HG03045 (cell line): ENCODE results near the gene RNU1-4.
"Not testable (repeated sequence)": the region's sequence is repeated elsewhere in the genome, so short reads cannot be mapped to it uniquely, and the experiment has no call there.

Source experiments
- ATAC-seq: cut with Tn5 transposase; IDR thresholded peaks from one replicate; pipeline ENCODE4 v1.9.1; 2021; ENCODE audit warnings: mild to moderate bottlenecking, moderate library complexity; ENCODE audit not compliant: unreplicated experiment

Gene RNU1-4

DNA sequence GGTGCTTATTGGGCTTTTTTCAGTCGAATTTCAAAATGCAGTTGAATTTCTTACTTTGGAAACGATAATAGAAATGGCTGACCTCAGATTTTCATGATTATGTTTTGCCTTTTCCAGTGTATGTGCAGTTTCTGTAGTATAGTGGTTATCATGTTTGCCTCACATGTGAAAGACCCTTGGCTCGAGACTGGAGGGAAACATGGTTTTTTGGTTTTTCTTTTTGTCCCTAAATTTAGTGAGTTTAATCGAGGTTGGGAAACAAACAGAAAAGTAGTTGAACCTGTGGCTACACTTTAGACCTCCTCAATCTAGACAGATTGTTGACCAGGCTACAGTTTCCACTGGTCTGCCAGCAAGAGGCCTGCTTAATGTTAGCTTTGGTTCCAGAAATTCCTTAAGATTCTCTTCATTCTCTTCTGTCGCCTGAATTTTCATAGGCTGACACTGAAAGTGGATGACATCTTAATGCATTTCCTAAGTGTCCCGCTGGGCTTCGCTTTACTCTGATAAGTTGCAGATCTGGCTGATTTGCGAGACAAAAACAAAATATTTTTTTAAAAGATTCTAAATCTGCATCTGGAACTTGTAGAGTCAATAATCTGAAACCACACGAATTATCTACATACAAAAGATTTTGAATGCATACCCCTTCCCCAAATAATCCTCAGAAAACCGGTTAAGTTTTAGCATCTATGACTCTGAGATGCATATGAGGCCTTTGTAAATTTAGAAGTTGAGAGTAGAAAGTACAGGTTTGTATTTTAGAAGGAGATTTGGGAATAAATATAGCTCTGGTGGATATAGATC is 14.7 kb upstream of the RNU1-4 start:
- not testable (repeated sequence) for ATAC-seq

DNA sequence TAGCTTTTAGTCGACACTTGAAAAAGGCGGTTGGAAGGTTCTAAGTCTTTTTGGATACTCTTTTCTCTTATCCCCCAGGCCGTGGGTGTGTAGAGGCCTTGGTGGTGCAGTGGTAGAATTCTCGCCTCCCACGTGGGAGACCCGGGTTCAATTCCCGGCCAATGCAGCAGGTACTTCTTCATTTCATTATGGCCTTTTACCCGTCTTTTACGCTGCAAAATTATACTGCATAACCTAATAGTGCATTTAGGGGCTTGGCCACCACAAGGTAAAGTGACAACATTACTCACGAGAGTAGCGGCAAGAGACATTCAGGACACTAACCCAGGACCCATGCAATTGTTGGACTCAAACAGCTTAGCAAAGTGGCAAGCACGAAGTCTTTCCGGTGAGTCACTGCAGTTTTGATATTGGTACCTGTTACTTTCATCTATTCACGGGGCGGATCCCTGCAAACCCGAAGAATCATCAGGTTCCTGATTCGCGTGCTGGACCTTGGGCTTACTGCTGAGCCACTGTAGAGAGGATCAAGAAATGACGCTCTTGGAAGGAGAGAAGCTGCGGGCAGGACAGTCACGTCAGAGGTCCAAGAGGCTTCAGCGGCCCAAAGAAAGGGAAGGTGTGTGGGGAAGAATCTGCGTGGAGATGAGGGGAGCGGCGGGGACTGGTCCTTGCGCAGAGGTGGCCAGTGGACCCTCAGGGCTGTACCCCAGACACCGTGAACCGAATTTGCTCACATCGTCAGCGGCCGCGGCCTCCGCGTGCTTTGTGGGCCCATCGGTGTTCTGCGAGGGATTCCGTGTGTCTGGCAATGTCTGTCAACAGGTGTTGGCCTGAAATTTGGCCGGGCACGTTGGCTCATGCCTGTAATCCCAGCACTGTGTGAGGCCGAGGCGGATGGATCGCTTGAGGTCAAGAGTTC is 12.9 kb upstream of the RNU1-4 start:
- no peak for ATAC-seq

DNA sequence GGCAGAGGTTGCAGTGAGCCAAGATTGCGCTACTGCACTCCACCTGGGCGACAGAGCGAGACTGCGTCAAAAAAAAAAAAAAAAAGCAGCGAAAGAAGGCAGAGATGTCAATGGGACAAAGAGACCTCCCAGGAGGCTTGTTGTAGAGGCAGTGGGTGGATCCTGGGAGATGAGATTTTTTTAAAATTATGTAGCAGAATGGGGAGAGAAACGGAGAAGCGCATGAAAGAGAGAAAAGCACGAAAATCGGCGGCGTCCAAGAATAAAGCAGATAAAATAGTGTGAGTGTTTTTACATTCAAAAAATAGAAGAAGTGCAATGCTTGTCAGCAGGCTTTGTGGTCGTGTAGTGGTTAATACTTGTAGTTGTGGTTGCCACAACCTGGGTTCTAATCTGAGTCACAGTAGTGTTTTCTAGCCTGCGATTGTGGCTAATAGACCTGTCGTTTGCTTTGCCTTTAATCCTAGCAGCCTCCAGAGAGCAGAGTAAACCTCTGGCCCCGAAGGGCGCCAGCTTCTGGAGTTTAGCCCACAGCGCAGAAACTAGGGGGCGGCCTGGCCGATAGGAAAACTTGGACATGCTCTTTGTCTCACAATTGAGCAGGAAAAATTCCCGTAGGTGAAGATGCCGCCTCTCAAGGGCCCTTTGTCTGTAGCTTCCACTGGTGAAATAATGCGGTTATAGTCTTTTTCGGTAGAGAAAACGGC is 11.9 kb upstream of the RNU1-4 start:
- not testable (repeated sequence) for ATAC-seq

DNA sequence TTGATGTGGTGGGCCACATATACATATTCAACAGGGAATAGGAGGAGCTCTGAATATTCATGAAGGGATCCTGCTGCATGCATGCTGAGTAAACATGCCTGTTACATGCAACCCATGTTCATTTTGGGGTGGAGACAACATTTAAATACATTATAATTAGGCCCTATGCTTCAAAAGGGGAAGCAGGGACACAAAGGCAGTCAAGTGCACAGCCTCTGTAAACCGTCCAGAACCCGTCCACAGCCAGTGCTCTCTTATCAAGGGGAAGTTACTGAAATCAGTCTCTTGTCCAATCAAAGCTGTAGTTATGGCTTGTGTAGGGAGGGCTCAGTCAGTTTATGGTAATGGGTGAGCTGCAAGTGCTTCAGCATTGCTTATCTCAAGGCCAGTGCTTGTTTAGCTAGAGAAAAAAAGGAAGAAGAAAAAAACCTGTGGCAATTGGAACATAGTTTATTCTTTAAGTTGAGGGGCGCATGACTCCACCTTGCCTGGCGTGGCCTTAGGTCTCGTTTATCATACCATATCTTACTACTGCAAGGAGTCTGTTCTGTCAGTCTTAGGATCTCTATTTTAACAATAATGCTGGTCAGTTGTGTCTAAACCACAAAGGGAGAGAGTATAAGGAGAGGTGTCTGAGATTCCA is 7.9 kb upstream of the RNU1-4 start:
- ATAC-seq, result not testable (repeated sequence)

DNA sequence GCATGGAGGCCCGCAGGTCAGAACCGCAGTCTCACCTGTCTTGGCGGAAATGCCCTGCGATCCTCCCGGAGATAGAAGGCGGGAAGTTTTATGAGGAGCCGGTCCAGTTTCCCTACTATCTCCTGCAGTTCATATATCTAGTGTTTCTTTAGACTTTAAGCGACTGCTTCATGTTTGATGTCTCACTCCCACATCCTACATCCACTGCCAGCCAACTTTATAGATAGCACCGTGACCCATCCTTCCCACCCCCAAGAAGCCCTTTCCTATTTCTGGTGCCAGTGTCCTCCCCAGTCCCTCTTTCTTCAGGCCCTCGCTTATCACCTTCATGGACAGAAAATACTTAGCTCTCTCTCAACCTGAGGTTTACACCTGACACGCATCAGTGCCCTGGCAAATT is 914 bp downstream of the RNU1-4 start:
- not testable (repeated sequence) for ATAC-seq

DNA sequence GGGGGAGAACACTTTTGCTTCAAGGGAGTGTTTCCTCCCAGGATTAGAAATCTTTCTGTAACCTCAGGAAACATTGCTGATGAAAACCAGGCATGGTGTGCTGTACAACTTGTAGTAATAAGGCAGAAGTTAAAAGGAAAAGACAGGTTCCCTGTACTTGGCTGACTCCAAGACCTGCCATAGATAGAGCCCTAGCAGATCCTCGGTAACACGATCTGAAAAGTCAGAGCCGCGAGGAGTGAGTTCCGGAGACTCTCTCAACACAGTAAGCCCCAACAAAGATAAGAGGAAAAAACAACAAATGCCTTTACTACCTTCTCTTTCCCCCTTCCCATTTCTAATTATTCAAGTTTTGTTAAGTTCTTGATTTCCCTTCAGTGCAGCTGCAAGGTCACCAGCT is 7.3 kb downstream of the RNU1-4 start:
- not testable (repeated sequence) for ATAC-seq

DNA sequence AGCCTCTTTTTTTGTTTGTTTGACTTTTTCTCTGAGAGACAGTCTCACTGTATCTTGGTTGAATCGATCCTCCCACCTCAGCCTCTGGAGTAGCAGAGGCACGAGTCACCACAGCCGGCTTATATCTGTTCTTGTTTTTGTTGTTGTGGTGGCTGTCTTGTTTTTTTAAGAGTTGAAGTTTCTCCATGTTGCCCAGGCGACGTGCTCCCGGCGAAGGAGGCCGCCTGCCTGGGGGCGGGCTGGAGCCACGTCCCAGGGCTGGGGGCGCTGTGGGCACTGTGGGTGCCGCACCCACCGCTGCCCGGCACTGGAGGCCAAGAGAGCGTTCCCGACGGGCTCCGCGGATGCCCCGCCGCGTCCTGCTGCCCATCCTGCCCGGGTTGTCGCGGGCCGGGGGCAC is 8.4 kb downstream of the RNU1-4 start:
- not testable (repeated sequence) for ATAC-seq

DNA sequence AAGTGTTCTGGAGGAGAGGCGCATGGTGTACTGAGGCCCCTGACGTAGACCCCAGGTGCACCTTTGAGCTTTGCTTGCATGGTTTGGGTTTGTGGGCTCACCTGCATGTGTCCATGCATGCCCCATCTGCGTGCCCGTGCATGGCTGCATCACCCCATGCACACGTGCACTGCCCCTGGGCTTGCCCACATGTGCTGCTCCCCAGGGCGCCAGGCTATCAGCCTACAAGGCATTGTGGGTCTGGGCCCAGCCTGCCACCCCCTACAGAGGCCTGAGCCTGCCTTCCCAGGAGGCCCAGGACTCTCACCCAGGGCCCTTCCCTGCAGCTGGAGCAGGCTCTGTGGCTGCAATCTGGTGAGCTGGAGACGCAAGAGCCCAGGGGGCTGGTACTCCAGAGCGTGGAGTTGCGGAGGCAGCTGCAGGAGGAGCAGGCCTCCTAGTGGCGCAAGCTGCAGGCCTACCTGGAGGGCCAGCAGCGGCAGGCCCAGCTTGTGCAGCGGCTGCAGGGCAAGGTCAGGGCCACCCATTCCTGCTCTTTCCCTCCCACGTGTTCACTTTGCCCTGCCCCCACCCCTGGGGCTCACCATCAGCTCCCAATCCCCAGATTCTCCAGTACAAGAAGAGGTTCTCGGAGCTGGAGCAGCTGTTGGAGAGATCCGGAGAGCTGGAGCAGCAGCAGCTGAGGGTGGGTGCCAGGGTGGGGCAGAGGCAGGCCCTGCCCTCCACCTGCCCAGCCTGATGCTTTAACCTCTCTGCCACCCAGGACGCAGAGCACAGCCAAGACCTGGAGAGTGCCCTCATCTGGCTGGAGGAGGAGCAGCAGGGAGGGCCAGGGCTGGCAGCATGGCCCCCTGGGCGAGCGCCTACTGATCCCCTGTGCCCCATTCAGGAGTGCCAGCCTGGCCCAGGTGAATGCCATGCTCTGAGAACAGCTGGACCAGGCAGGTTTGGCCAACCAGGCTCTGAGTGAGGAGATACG is 9.9 kb downstream of the RNU1-4 start:
- ATAC-seq, result not testable (repeated sequence)

DNA sequence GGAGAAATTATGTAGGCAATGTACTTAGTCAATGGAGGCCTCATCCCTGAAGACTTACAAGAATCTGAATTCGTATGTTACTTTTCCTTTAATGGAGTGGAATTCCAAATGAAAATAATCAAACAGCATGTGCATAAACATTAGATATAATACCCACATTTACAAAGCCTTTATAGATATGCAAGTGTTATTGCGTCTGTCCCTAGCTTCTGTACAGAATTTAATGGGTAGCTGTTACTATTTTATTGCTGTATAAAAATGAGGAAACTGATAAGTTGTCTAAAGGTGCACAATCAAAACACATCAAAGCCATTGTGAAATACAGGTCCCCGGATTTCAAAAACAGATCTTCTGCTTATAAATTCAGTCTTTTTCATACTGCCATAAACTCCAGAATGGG is 12.5 kb downstream of the RNU1-4 start:
- ATAC-seq, result not testable (repeated sequence)

DNA sequence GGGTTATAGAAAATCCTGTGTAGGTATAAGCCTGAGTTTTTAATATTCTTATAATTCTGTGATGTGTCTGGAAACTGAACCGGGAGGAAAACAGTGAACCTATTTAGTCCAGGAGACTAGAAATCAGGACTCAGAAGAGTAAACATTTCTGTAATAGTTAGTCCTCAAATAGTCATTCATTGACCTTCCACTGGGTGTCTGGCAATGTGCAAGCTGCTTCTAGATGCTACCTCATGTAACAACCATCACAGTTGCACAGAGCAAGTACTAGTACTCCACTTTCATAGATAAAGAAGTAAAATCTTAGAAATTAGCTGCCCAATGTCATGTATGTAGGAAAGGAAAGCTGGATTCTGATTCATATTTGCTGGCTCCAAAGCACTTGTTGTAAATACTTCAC is 15.1 kb downstream of the RNU1-4 start:
- ATAC-seq, result not testable (repeated sequence)

DNA sequence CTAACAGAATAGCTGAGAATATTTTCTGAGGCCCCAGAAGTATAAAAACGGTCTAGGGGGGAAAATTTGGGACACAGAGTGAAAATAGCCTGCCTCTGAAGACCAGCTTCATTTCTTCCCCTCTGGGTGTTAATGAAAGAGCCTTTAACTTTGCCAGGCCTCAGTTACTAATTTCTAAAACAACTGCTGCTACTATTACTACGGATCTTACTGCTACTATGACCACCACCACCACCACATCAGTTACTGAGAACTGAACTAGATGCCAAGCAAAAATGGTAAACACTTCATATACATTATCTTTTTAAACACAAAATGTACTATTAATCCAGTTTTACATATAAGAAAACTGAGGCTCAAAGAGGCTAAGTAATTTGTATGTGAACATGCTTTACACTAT is 15.6 kb downstream of the RNU1-4 start:
- not testable (repeated sequence) for ATAC-seq

DNA sequence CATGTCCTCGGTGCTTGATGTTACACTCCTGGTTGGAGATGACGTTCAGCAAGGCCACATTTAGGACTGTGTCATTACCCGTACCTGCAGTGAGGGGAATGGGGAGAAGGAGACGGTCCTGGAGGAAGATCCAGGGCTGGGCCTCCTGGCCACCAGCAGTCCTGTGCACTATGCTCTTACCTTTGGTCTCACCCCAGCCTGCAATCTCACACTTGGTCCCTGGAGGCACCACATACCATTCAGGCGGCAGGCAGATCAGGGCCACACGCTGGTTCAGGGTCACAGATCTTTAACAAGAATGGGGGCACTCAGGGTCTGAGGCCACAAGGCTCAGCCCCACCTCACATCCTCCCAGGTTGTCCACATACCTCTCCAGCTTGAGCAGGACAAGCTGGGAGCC is 17.3 kb downstream of the RNU1-4 start:
- not testable (repeated sequence) for ATAC-seq

DNA sequence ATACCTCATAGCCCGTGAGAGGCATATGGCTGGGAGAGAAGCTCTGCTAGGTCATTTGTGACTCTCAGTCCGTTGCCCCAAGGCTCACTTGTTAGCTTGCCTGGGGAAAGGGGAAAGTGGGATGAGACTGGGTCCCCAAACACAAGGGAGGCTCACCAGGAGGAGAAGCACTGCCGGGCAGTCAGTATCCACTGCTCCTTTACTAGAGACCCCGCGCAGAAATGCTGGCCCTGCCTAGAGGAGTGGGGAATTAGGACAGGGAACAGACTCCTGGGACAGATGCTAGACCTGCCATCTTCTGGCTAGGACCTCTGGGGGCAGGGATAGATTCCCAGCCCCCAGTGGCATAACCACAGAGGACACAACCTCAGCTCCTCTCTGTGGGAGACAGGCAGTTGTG is 17.7 kb downstream of the RNU1-4 start:
- ATAC-seq, result not testable (repeated sequence)

DNA sequence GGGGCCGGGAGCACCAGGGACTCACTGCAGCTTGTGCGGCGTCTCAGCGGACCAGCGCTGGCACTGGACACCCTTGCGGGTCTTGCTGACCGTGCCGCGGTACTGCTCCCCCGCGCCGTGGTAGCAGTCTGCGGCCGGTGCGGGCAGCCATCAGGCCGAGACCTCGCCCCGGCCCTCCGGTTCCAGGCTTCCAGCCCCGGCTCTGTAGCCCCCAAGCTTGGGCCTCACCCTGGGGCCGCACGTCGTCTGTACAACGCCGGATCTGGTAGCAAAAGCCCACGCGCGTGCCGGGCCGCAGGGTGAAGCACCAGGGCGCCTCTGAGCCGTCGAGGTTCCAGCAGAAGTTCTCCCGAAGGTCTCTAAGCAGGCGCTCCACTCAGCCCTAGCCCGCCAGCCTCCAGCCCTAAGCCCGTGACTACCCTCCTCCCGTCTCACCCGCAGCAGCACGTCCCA is 18.8 kb downstream of the RNU1-4 start:
- not testable (repeated sequence) for ATAC-seq

DNA sequence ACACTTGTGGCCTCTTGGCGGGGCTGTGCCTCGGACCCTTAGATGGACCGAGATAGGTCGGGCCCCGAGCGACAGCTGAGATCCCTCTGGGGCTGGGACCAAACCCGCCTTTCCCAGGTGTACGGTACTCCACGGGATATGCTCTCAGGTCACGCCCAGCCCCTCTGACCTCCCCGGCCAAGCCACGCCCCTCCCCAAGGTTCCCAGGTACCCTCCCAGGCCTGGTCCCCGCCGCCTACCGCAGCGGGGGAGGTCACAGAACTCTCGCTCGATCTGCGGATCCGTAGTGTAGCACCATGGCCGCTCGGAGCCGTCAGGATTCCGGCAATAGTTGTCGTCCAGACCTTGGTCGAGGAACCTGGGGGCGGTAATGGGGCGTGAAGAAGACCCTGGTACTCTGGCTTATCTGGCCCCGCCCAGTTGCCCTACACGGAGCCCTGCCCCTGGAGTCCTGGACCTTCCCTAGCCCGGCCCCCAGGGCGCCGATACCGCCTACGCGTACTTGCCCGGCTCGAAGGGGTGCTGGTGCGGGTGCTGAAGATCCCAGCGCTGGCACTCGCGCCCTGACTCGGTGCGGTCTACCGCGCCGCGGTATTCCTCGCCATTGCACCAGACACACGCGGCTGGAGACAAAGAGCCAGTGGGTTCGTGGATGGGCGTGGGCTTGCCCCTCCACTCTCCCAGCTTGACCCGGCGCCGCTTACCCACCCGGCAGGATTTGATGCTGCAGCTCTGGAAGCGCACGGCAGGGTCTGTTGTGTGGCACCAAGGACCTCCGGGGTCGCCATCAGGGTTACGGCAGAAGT is 19.5 kb downstream of the RNU1-4 start:
- not testable (repeated sequence) for ATAC-seq

DNA sequence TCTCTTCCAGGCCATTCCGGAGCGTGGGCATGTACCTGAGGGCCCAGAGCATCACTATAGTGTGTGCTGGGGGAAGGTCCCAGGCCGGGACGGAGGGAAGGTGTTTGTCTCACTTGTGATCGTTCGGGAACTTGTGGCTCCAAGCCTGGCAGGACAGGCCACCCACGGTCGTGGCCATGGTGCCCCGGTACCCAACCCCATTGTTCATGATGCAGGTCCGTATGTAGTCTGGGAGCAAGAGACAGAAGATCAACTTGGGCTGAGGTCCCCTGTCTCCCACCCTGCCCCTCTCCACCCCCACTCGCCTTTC is 20.1 kb downstream of the RNU1-4 start:
- not testable (repeated sequence) for ATAC-seq

DNA sequence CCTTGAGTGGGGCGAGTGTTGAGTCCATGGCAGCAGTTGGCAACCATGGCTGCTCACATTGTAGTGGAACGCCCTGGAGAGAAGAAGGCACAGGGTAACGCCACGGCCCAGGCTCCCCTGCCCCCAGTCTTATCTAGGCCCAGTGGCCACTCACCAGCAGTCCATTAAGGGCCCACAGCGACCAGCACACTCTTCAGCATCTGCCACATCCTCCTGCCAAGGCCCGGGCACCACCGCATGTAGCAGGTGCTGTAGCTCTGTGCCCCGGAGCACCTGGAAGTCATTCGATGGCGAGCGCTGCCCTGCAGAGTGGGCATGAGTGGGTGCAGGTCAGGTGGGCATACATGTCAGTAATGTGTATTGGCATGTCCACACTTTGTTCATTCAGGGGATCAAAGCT is 20.5 kb downstream of the RNU1-4 start:
- not testable (repeated sequence) for ATAC-seq

DNA sequence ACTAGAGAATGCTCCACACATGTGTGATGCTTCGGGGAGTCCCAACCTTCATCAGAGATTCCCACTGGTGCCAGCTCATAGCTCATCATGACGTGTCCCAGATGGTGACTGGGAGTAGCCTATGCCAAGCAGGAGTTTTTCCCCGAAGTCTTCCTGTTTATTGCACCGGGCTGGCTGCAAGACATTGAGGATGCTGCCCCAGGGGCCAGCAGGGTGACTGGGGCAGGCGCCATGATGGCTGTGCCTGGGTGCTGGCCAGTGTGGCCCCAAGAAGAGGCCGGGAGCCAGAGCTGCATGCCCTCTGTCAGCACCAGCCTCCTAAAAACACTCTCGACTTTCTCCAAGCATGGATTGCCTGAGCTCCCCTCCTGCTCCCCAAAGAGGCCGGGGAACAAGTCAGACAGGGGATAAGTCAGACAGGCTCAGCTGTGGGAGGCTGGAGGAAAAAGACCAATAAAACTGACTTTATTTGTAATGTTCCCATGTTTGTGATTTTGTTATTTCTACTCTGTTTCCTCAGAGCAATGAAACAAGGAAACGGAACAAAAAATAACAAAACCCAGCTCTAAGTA is 24.0 kb downstream of the RNU1-4 start:
- not testable (repeated sequence) for ATAC-seq
